Right lobe of liver (tissue), 6 donors: ENCODE measurements around the gene CDHR1. TPM values are rescaled to one million over a fixed set of nuclear protein-coding genes. Genes with fewer than 3 reads are reported as not detected.

Source experiments
- ATAC-seq, 4 donors: fragments of 200-7000 bp; cut with Tn5 transposase; one replicate each; pipeline ENCODE4 v1.9.1; 2020; ENCODE audit warnings: mild to moderate bottlenecking in 4 of 4, moderate library complexity in 4 of 4
- DNase-seq, 3 donors: peaks; one replicate each; pipeline ENCODE4 v3.0.0-alpha.2; 2020
- H3K27ac ChIP-seq, 3 donors: fragments of 200-600 bp; one replicate each; pipeline ENCODE4 v1.8.0; 2022
- H3K27me3 ChIP-seq, 2 donors: fragments of 200-600 bp; one replicate each; pipeline ENCODE4 v1.8.0; 2022
- H3K36me3 ChIP-seq, 4 donors: fragments of 200-600 bp; sonication (generic) in 1 of 4; one replicate each; pipeline versions ENCODE4 v1.5.1 to v1.8.0; 2017 to 2022; ENCODE audit warnings: control low read depth in 1 of 4
- H3K4me1 ChIP-seq, 4 donors: fragments of 200-600 bp; sonication (generic) in 1 of 4; one replicate each; pipeline versions ENCODE4 v1.5.1 to v1.8.0; 2017 to 2022; ENCODE audit warnings: control low read depth in 1 of 4
- H3K4me3 ChIP-seq, 3 donors: fragments of 200-600 bp; one replicate each; pipeline ENCODE4 v1.8.0; 2022
- H3K9me3 ChIP-seq, 4 donors: fragments of 200-600 bp; sonication (generic) in 1 of 4; one replicate each; pipeline versions ENCODE4 v1.5.1 to v1.8.0; 2017 to 2022; ENCODE audit warnings: control low read depth in 1 of 4
- POLR2A ChIP-seq: fragments of 450-650 bp; IDR thresholded peaks from one replicate; pipeline ENCODE4 v1.6.1; 2017; ENCODE audit warnings: antibody characterized with exemption, mild to moderate bottlenecking
- WGBS: methylation state at CpG from one replicate; pipeline ENCODE4 v1.1.6; 2018; ENCODE audit warnings: low coverage, low lambda C conversion rate; ENCODE audit not compliant: insufficient coverage; ENCODE audit errors: missing lambda C conversion rate; 5-methylcytosine and 5-hydroxymethylcytosine counted together
- intact Hi-C, 2 donors: fragments of 100-400 bp; cut with DNase I; formaldehyde crosslinking; loops; one replicate each; pipeline versions ENCODE4 v1.11.2 to v1.14.1; 2022
- total RNA-seq, 6 experiments: library from RNA; depleted of rRNA in 2 of 6; stranded (reverse); fragments of >200 nt in 2 of 6; fragmentation: NEBNext Ultra II Directional in 3 of 6; extraction: Animal tissue kit (Norgen Biotek cat#: 25700) in 3 of 6; gene quantifications; one replicate each; pipeline versions ENCODE4 v1.1.0 to v1.2.4, GENCODE V29; 2016 to 2023
- TF ChIP-seq, protein P1 (sequence below), 4 donors: fragments of 200-600 bp in 3 of 4; fragments of 450-650 bp in 1 of 4; IDR thresholded peaks; one replicate each; pipeline versions ENCODE4 v1.5.1 to v1.8.0; 2016 to 2022; ENCODE audit warnings: antibody characterized with exemption in 4 of 4, mild to moderate bottlenecking in 2 of 4
- donor health status: DM: no; HTN: yes; CAD: no.
- donor health status: DM: no; HTN: no; CAD: no.
- donor health status: DM: no; HTN: no; CAD: no.
- donor health status: DM: no; HTN: yes; CAD: no.
- donor health status: DM: no; HTN: yes; CAD: no.

The CDHR1 gene
- total RNA-seq, 6 experiments from 2014 or later: 0.09 to 0.42 (median 0.19) TPM; not detected in 1

- H3K4me3 ChIP-seq: no peak overlapping the region
- no peaks in the 10 kb centered on the region for H3K9me3 ChIP-seq
- no peaks in the 10 kb centered on the region for H3K27me3 ChIP-seq
- WGBS: 58% methylated on average over 12 of the region's 13 CpGs
- ATAC-seq (no peak), DNase-seq (no peak)
- no peaks in the 10 kb centered on the region for H3K4me1 ChIP-seq
- TF ChIP-seq, protein P1, sequence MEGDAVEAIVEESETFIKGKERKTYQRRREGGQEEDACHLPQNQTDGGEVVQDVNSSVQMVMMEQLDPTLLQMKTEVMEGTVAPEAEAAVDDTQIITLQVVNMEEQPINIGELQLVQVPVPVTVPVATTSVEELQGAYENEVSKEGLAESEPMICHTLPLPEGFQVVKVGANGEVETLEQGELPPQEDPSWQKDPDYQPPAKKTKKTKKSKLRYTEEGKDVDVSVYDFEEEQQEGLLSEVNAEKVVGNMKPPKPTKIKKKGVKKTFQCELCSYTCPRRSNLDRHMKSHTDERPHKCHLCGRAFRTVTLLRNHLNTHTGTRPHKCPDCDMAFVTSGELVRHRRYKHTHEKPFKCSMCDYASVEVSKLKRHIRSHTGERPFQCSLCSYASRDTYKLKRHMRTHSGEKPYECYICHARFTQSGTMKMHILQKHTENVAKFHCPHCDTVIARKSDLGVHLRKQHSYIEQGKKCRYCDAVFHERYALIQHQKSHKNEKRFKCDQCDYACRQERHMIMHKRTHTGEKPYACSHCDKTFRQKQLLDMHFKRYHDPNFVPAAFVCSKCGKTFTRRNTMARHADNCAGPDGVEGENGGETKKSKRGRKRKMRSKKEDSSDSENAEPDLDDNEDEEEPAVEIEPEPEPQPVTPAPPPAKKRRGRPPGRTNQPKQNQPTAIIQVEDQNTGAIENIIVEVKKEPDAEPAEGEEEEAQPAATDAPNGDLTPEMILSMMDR (IDR thresholded peaks at IDR 0.05): no peak
- TF ChIP-seq POLR2A: no peak
- H3K36me3 ChIP-seq: no peaks in the 10 kb centered on the region
- H3K27ac ChIP-seq: no peak overlapping the region
- intact Hi-C loops: loop anchor here (5.0 kb wide), 2 partner anchors 275 to 280 kb away; no protein-coding TSS in a partner anchor
Measured at GRCh38 chr10:84262190-84262956, 68.0 kb downstream of the CDHR1 start.

- TF ChIP-seq, protein P1 (IDR thresholded peaks at IDR 0.05): no peak
- no peak for TF ChIP-seq POLR2A
- no peaks in the 10 kb centered on the region for H3K9me3 ChIP-seq
- intact Hi-C loops: loop anchor here (5.0 kb wide), 2 partner anchors 274 to 279 kb away; no protein-coding TSS in a partner anchor
- no peak overlapping the region for H3K4me3 ChIP-seq
- 72% methylated on average over 5 of the region's 5 CpGs for WGBS
- no peaks in the 10 kb centered on the region for H3K4me1 ChIP-seq
- ATAC-seq: no peak
- no peaks in the 10 kb centered on the region for H3K27me3 ChIP-seq
- DNase-seq: no peak
- no peaks in the 10 kb centered on the region for H3K36me3 ChIP-seq
- H3K27ac ChIP-seq: no peak overlapping the region
Measured at GRCh38 chr10:84263716-84264115, 69.4 kb downstream of the CDHR1 start.

GRCh38 chr10:84264611-84265141 is 70.3 kb downstream of the CDHR1 start:
- peak; percentile 51 to 69 (median 68) for DNase-seq
- H3K27me3 ChIP-seq: no peaks in the 10 kb centered on the region
- intact Hi-C loops: loop anchor here (5.0 kb wide), 2 partner anchors 273 to 278 kb away; no protein-coding TSS in a partner anchor

GRCh38 chr10:84265418-84265817 is 71.1 kb downstream of the CDHR1 start:
- ATAC-seq: no peak
- intact Hi-C loops: no loop called here
- 88% methylated on average over 2 of the region's 4 CpGs for WGBS

More at GRCh38 chr10:84264611-84265141, 70.3 kb downstream of the CDHR1 start:
- TF ChIP-seq POLR2A: no peak
- TF ChIP-seq, protein P1 (IDR thresholded peaks at IDR 0.05): peak; percentile 82 to 93 (median 92)
- H3K9me3 ChIP-seq: no peaks in the 10 kb centered on the region
- H3K27ac ChIP-seq: no peak overlapping the region
- ATAC-seq: peak; percentile 94 to 99 (median 96)
- WGBS: 0% methylated on average over 10 of the region's 11 CpGs
- no peaks in the 10 kb centered on the region for H3K36me3 ChIP-seq
- no peaks in the 10 kb centered on the region for H3K4me1 ChIP-seq
- H3K4me3 ChIP-seq: no peak overlapping the region

More at GRCh38 chr10:84265418-84265817, 71.1 kb downstream of the CDHR1 start:
- Histone ChIP-seq H3K4me1 (no peaks in the 10 kb centered on the region), H3K9me3 (no peaks in the 10 kb centered on the region), H3K4me3 (no peak overlapping the region), H3K27me3 (no peaks in the 10 kb centered on the region), H3K36me3 (no peaks in the 10 kb centered on the region), H3K27ac (no peak overlapping the region)
- TF ChIP-seq, protein P1 (IDR thresholded peaks at IDR 0.05): no peak
- no peak for TF ChIP-seq POLR2A
- no peak for DNase-seq
